ENCODE data around the gene SMIM22.

DNA sequence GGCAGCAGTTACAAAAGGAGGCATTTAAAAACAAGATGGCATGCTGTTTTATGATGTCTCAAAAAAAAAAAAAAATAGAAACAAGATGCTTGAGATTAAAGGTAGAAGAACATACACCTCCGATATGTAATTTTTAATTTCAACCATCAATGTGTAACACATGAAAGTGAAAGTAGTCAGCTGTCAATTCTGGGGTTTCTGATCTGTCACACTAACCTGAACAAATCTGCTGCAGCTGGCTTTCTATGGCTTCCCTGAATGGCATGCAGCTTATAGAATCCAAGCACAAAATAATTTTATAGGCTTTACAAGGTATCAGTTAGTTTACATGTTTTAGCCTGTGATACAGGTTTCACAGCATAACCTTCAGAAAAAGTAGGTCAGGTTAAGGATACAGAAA, 38.4 kb downstream of the SMIM22 start:
- TF ChIP-seq CTCF (IDR thresholded peaks at IDR 0.05) = no peak
- no peak for TF ChIP-seq POLR2A (IDR thresholded peaks at IDR 0.05)
